ENCODE data around the gene INPP5J.
"Not testable (repeated sequence)": the region's sequence is repeated elsewhere in the genome, so short reads cannot be mapped to it uniquely, and the experiment has no call there.

The INPP5J gene, protein sequence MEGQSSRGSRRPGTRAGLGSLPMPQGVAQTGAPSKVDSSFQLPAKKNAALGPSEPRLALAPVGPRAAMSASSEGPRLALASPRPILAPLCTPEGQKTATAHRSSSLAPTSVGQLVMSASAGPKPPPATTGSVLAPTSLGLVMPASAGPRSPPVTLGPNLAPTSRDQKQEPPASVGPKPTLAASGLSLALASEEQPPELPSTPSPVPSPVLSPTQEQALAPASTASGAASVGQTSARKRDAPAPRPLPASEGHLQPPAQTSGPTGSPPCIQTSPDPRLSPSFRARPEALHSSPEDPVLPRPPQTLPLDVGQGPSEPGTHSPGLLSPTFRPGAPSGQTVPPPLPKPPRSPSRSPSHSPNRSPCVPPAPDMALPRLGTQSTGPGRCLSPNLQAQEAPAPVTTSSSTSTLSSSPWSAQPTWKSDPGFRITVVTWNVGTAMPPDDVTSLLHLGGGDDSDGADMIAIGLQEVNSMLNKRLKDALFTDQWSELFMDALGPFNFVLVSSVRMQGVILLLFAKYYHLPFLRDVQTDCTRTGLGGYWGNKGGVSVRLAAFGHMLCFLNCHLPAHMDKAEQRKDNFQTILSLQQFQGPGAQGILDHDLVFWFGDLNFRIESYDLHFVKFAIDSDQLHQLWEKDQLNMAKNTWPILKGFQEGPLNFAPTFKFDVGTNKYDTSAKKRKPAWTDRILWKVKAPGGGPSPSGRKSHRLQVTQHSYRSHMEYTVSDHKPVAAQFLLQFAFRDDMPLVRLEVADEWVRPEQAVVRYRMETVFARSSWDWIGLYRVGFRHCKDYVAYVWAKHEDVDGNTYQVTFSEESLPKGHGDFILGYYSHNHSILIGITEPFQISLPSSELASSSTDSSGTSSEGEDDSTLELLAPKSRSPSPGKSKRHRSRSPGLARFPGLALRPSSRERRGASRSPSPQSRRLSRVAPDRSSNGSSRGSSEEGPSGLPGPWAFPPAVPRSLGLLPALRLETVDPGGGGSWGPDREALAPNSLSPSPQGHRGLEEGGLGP

GRCh38 chr22:31122532-31123291 lies at the start of gene INPP5J:
INPP5J (plus strand) TSS chr22:31122966; CDS start chr22:31123015, 49 bp downstream.
- peak; percentile 13 for DNase-seq

- DNase-seq = not testable (repeated sequence)
Measured at GRCh38 chr22:31073125-31073524, 49.6 kb upstream of the INPP5J start.

DNA sequence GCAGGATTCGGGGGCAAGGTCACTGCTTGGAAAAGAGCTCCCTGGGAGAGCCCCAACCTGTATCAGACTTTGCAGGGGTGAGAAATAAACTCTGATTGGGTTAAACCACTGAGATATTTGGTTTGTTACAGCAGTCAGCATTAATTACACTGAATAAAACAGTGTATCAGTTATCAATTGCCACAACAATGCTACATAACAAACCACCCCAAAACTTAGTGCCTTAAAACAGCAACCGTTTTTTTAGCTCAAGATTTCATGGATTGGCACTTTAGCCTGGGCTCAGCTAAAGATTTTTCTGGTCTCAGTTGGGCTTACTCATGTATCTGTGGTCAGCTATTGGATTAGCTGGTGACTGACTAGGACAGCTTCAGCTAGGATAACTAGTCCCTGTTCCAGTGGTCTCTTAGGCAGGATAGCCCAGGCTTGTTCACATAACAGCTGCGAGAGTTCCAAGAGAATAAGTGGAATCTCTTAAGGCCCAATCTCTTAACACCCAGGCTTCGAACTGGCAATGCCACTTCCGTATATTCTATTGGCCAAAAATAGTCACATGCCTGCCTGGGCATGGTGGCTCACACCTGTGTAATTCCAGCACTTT lies 49.1 kb upstream of the INPP5J start:
- DNase-seq = not testable (repeated sequence)

GRCh38 chr22:31075961-31076360 lies 46.8 kb upstream of the INPP5J start:
- DNase-seq = no peak

GRCh38 chr22:31077681-31078080 lies 45.1 kb upstream of the INPP5J start:
- DNase-seq = no peak

- DNase-seq = not testable (repeated sequence)
Measured at GRCh38 chr22:31078389-31078788, 44.4 kb upstream of the INPP5J start.

- no peak for DNase-seq
Measured at GRCh38 chr22:31079095-31079642, 43.6 kb upstream of the INPP5J start.

DNA sequence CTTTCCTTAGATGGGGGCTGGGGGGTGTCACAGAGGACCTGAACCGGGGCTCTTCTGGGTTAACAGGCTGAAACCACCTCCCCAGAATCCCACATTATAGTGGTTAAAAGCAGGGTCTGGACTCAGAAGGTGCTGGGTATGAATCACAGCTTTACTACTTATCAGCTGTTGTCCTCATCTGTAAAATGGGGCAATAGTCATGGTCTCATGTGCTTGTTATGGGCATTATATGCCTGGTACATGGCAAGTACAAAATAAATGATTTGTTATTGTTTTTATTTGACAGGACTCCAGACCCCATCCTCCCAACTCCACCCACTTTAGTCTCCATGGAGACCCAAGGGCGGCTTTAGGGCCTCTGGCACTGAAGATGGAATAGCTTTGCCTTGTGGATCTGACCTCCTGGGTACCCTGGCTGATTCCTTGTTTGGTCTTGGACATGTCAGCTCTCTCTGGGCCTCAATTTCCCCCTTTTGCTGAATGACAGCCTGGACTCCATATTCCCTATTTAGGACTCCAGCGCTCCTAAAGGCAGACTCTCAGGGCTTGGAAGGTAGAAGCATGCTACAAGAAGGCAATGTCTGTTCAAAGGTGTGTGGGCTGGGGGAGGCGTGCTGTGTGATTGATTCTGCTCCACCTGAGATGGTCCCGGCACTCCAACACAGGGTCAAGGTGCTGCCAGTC lies 42.5 kb upstream of the INPP5J start:
- no peak for DNase-seq

GRCh38 chr22:31080848-31081649 lies 41.7 kb upstream of the INPP5J start, which contains the start of gene SMTN:
SMTN (plus strand) TSS chr22:31081318; CDS start chr22:31083259, 1,941 bp downstream.
- DNase-seq = peak; percentile 59

DNA sequence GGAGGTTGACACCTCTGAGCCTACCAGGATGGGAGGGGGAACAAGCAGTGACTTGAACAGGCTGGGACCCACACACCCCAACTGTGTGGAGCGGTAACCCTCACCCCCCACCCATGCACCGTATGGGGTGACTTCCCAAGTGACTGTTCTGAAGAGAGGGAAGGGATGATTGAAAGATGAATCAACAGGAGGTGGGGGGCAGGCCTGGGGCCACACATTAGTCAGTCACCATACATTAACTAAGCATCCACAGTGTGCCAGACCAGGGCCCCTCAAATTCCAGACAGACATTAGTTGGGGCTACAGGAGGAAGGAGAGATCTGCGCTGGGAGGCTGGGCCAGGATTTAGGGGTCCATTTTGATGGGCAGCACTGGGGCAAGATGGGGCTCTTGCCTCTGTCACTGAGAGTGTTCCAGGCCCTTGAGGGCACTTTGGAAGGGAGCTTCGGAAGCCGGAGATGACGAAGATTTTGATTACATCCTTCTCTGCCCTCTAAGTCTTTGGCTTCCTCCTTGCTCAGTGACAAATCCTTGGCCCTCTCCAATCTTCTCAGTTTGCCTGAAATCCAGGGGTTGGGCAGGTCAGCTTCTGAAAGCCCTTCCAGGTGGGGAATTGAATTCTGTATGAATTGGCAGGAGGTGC lies 40.7 kb upstream of the INPP5J start:
- DNase-seq = no peak

DNA sequence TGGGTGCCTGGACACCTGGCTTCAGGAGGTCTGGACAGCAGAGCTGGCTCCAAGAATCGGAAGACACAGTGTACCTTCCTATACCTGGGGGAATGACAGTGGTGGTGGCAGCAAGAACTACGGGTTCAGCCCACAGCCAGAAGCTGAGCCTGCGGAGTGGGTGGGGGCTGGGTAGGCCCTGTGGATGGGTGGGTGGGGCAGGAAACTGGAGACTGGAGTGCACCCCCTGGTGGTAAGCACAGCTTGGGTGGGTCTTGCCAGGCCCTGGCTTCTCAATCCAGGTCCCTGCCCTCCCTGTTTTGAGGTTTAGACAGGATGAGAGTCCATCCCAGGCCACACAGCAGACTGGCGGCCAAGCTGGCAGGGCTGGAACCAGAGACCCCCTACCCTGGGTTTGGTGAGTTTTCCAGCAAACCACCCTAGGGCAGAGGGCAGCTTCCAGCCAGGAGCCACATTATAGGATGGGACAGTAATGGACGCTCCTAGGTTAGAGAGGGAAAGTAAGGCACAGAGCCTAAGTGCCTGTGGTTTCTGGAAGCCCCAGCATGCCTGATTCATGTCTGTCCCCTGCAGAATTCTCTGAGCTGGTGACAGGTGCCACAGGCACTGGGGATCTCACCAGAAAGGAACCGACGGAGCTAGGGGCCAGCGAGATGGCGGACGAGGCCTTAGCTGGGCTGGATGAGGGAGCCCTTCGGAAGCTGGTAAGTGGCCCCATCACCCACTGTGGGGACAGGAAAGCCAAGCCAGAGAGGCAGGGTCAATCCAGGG lies 40.0 kb upstream of the INPP5J start:
- DNase-seq = no peak

DNA sequence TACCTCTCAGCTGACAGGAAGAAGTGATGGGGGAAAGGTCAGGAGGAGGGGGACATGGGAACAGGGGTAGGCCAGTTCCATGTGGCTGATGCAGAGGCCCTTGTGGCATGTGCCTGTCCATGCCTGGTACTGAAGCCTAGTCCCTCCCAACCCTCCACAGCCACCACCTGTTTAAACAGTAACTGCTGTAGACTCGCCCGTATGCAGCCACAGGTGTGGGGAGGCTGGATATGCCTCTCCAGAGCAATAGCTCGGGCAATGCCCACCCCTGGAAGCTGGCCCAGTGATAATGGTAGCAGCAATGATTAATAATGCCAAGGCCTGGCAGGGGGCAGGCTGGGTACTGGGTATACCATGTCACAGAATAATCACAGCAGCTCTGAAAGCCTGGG lies 39.4 kb upstream of the INPP5J start:
- peak; percentile 67 for DNase-seq

GRCh38 chr22:31083923-31084810 lies 38.6 kb upstream of the INPP5J start:
- no peak for DNase-seq

DNA sequence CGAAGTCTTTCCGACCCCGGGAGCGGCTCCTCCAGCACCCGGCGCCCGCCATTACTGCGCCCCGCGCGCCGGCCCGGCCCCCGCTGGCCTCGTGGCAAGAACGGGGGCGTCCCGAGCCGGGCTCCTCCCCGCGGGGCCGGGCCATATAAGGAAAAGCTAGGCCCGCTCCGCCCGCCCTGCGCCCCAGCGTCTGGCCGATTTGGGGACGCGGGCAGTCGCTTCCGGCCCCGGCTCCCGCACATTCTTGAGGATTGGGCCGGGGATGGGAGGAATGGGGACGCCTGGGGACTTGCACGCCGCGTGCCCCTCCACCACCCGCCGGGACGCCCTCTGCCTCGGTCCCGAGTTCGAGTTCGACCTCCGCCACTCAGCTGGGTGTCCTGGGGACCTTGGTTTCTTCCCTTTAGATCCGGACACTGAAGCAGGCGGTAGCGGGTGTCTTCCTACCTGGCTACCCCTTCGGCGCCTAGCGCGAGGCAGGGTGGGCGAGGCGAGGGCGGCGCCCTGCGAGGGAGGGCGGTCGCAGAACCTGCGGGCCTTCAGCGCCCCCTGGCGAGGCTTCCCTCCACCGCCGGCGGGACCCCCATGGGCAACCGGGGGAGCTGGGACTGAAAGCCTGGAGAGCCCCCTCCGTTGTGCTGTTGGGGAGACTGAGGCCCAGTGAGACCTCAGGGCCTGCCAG lies 37.8 kb upstream of the INPP5J start:
- peak; percentile 42 for DNase-seq

DNA sequence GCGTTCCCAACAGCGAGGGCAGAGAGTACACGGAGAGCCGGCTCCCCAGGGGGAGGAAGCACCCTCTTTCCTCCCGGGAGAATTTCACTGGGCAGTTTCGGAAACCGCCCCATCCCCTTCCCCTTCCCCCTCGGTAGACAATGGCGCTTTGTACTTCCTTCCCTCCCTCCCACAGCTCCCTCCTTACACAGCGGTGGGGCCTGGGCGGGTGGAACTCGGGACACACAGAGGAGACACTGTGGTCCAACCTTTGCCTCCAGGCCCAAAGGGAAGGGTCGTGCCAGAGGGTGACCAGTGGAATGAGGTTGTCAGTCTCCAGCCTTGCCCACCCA lies 37.3 kb upstream of the INPP5J start:
- DNase-seq = no peak

DNA sequence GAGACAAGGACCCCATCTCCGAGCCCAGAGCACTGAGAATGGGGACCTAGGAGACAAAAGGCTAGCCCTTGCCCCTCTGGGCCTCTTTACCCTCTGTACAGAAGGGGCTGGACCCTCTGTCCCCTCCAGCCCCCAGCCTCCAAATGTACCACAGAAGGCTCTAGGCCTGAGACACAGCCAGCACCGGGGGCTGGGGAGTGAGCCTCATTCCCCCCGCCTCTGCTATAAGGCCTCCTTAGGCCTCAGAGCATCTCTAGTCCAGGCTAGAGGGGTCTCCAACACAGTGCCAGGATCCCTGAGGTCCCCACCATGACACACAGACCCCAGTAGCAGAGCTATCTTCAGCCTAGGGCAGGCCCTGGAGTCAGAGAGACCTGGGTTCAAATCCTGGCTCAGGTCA lies 36.8 kb upstream of the INPP5J start:
- no peak for DNase-seq

DNA sequence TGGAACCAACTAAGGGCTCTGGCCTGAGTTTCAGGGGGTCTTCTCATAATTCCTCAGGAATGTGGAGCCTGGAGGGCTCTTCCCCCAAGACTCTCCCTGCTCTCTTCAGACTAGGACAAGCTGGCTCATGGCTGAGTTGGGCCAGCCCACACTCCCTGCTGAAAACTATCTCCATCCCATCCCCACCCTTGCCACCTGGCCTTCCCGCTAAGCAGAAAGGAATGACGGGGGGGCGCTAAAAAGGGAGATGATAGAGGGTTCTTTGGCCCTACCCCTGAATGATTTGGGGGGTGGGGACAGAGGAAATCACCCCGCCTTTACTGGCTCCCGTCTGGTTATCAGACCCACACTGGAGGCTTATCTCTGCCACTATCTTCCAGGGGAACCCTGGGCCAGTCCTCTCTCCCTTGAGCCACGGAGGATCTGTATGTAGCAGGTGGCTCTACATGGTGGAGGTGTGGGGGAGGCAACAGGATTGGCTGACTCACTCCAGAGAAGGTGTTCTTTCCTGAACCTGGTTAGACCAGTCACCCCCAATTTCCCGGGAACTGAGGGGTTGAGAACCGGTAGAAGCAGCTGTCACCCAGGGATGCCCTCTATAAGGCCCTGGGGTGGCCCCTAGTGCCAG lies 35.9 kb upstream of the INPP5J start:
- no peak for DNase-seq

All from NCI-H774 (cell line).